Astrocyte of the cerebellum (primary cell): Measurements from ENCODE around the gene LDB3.

ENCODE experiments used
- DNase-seq: peaks from one replicate; pipeline ENCODE4 v3.0.0-alpha.2; 2011; ENCODE audit warnings: low read depth
- H3K4me3 ChIP-seq: 2 replicates; pipeline ENCODE4 v1.5.1; 2011; ENCODE audit warnings: mild to moderate bottlenecking, low read depth, low read length, moderate library complexity
- CTCF ChIP-seq: IDR thresholded peaks from 2 replicates; pipeline ENCODE4 v1.5.1; 2012; ENCODE audit warnings: low read length, low read depth, moderate library complexity, mild to moderate bottlenecking; ENCODE audit errors: missing control alignments
- in situ Hi-C: cut with HindIII; loops from 2 replicates; pipeline ENCODE4 v1.10.0; 2017; ENCODE audit warnings: low sequenced_read_pairs

Gene LDB3

GRCh38 chr10:86659161-86659691, 9.1 kb upstream of the LDB3 start:
- TF ChIP-seq CTCF: no peak
- DNase-seq: no peak
- no peak overlapping the region for H3K4me3 ChIP-seq
- in situ Hi-C loops: no loop called here

- in situ Hi-C loops: no loop called here
- no peak for TF ChIP-seq CTCF
- no peak overlapping the region for H3K4me3 ChIP-seq
- DNase-seq: no peak
These were observed 8.4 kb upstream of the LDB3 start for GRCh38 chr10:86659721-86660453.

GRCh38 chr10:86661161-86662025, 6.9 kb upstream of the LDB3 start:
- no peak for DNase-seq
- in situ Hi-C loops: no loop called here
- no peak overlapping the region for H3K4me3 ChIP-seq
- no peak for TF ChIP-seq CTCF

- no peak for TF ChIP-seq CTCF
- H3K4me3 ChIP-seq: no peak overlapping the region
- DNase-seq: no peak
- in situ Hi-C loops: no loop called here
These were observed 5.9 kb upstream of the LDB3 start for GRCh38 chr10:86662186-86663045.

- H3K4me3 ChIP-seq: no peak overlapping the region
- TF ChIP-seq CTCF: no peak
- DNase-seq: no peak
- in situ Hi-C loops: no loop called here
These were observed 5.3 kb upstream of the LDB3 start for GRCh38 chr10:86663046-86663345.
